Dedifferentiated amniotic fluid mesenchymal stem cell (primary cell): ENCODE data around the gene DNAJC3.
A peak's percentile ranks its signal among the peaks of the same experiment; 100 is the strongest.
"Not testable (repeated sequence)": the region's sequence is repeated elsewhere in the genome, so short reads cannot be mapped to it uniquely, and the experiment has no call there.

Experiments used
- DNase-seq: peaks from one replicate; pipeline ENCODE4 v3.0.0-alpha.2; 2016; ENCODE audit errors: extremely low spot score

The DNAJC3 gene

GRCh38 chr13:95676762-95677563, at the start of gene DNAJC3:
TSS of gene DNAJC3 (plus strand) at chr13:95677139. CDS start at chr13:95677256, 117 bp downstream.
- peak; percentile 96 for DNase-seq

GRCh38 chr13:95627590-95627989, 49.3 kb upstream of the DNAJC3 start:
- DNase-seq, result peak; percentile 42

GRCh38 chr13:95628488-95628887, 48.5 kb upstream of the DNAJC3 start:
- no peak for DNase-seq

- no peak for DNase-seq
Observed at GRCh38 chr13:95629071-95629470, 47.9 kb upstream of the DNAJC3 start.

- no peak for DNase-seq
Observed at GRCh38 chr13:95630593-95630992, 46.3 kb upstream of the DNAJC3 start.

- DNase-seq, result no peak
Observed at GRCh38 chr13:95636853-95637252, 40.1 kb upstream of the DNAJC3 start.

GRCh38 chr13:95641291-95642027, 35.5 kb upstream of the DNAJC3 start:
- DNase-seq, result no peak

- no peak for DNase-seq
Observed at GRCh38 chr13:95642028-95642621, 34.8 kb upstream of the DNAJC3 start.

GRCh38 chr13:95642999-95643398, 33.9 kb upstream of the DNAJC3 start:
- DNase-seq, result no peak

- no peak for DNase-seq
Observed at GRCh38 chr13:95643571-95643935, 33.4 kb upstream of the DNAJC3 start.

- no peak for DNase-seq
Observed at GRCh38 chr13:95643936-95644598, 32.9 kb upstream of the DNAJC3 start.

GRCh38 chr13:95644601-95645052, 32.3 kb upstream of the DNAJC3 start, which contains the start of gene DZIP1:
TSS of gene DZIP1 (minus strand) at chr13:95644706. CDS start at chr13:95642029, 2,677 bp downstream.
- peak; percentile 81 for DNase-seq

GRCh38 chr13:95647321-95647720, 29.6 kb upstream of the DNAJC3 start:
- DNase-seq, result no peak

- DNase-seq, result no peak
Observed at GRCh38 chr13:95650696-95651095, 26.2 kb upstream of the DNAJC3 start.

GRCh38 chr13:95652244-95652764, 24.6 kb upstream of the DNAJC3 start:
- no peak for DNase-seq

GRCh38 chr13:95652821-95653220, 24.1 kb upstream of the DNAJC3 start:
- DNase-seq, result no peak

- no peak for DNase-seq
Observed at GRCh38 chr13:95656386-95657015, 20.4 kb upstream of the DNAJC3 start.

GRCh38 chr13:95659500-95659899, 17.4 kb upstream of the DNAJC3 start:
- no peak for DNase-seq

GRCh38 chr13:95660981-95661581, 15.9 kb upstream of the DNAJC3 start:
- DNase-seq, result peak; percentile 63

- DNase-seq, result not testable (repeated sequence)
Observed at GRCh38 chr13:95667235-95667634, 9.7 kb upstream of the DNAJC3 start.

- no peak for DNase-seq
Observed at GRCh38 chr13:95671597-95671996, 5.3 kb upstream of the DNAJC3 start.
